ENCODE measurements around the gene AHCY. TPM values are rescaled to one million over a fixed set of nuclear protein-coding genes. Genes with fewer than 3 reads are reported as not detected.
A peak's percentile ranks its signal among the peaks of the same experiment; 100 is the strongest.

The AHCY gene
- total RNA-seq, 1 donor from 2014 or later, result 328 TPM

- no peak overlapping the region for H3K4me3 Mint-ChIP-seq (ENCODE audit: low read depth)
- H3K4me1 Mint-ChIP-seq (ENCODE audit: low read depth), result peaks cover 6% of the 10 kb centered on the region
- DNase-seq (ENCODE audit: low spot score, unreplicated experiment), result no peak
- no peaks in the 10 kb centered on the region for H3K36me3 Mint-ChIP-seq (ENCODE audit: insufficient read depth)
- TF ChIP-seq CTCF (IDR thresholded peaks at IDR 0.05; ENCODE audit: unreplicated experiment), result no peak
- no peaks in the 10 kb centered on the region for H3K27me3 Mint-ChIP-seq
- peak overlapping the region; percentile 84 for H3K27ac Mint-ChIP-seq
- H3K9me3 Mint-ChIP-seq (ENCODE audit: low read depth), result no peaks in the 10 kb centered on the region
Observed at GRCh38 chr20:34318609-34319443, 15.7 kb upstream of the AHCY start.

GRCh38 chr20:34316196-34316814 lies 13.2 kb upstream of the AHCY start:
- no peaks in the 10 kb centered on the region for H3K36me3 Mint-ChIP-seq (ENCODE audit: insufficient read depth)
- no peaks in the 10 kb centered on the region for H3K9me3 Mint-ChIP-seq (ENCODE audit: low read depth)
- H3K27ac Mint-ChIP-seq, result no peak overlapping the region
- no peak overlapping the region for H3K4me3 Mint-ChIP-seq (ENCODE audit: low read depth)
- peaks cover 13% of the 10 kb centered on the region for H3K4me1 Mint-ChIP-seq (ENCODE audit: low read depth)
- H3K27me3 Mint-ChIP-seq, result no peaks in the 10 kb centered on the region
- no peak for DNase-seq (ENCODE audit: low spot score, unreplicated experiment)
- TF ChIP-seq CTCF (IDR thresholded peaks at IDR 0.05; ENCODE audit: unreplicated experiment), result no peak

- Mint-ChIP-seq H3K4me3 (ENCODE audit: low read depth) (no peak overlapping the region), H3K27me3 (no peaks in the 10 kb centered on the region), H3K9me3 (ENCODE audit: low read depth) (no peaks in the 10 kb centered on the region), H3K4me1 (ENCODE audit: low read depth) (peaks cover 21% of the 10 kb centered on the region), H3K36me3 (ENCODE audit: insufficient read depth) (no peaks in the 10 kb centered on the region), H3K27ac (no peak overlapping the region)
- no peak for DNase-seq (ENCODE audit: low spot score, unreplicated experiment)
- TF ChIP-seq CTCF (IDR thresholded peaks at IDR 0.05; ENCODE audit: unreplicated experiment), result no peak
Observed at GRCh38 chr20:34315236-34315635, 12.1 kb upstream of the AHCY start.

GRCh38 chr20:34312544-34313217 lies 9.5 kb upstream of the AHCY start:
- H3K27ac Mint-ChIP-seq, result peak overlapping the region; percentile 84
- no peaks in the 10 kb centered on the region for H3K27me3 Mint-ChIP-seq

More at GRCh38 chr20:34312544-34313217, 9.5 kb upstream of the AHCY start:
- TF ChIP-seq CTCF (IDR thresholded peaks at IDR 0.05; ENCODE audit: unreplicated experiment), result peak; percentile 100
- H3K36me3 Mint-ChIP-seq (ENCODE audit: insufficient read depth), result no peaks in the 10 kb centered on the region
- no peaks in the 10 kb centered on the region for H3K9me3 Mint-ChIP-seq (ENCODE audit: low read depth)
- H3K4me3 Mint-ChIP-seq (ENCODE audit: low read depth), result peak overlapping the region; percentile 42
- DNase-seq (ENCODE audit: low spot score, unreplicated experiment), result peak; percentile 95
- H3K4me1 Mint-ChIP-seq (ENCODE audit: low read depth), result peaks cover 23% of the 10 kb centered on the region
